Panc1 (cell line): ENCODE results near the gene GTPBP1. TPM values are rescaled to one million over a fixed set of nuclear protein-coding genes. Genes with fewer than 3 reads are reported as not detected.

Source experiments
- ATAC-seq: fragments of 200-7000 bp; cut with Tn5 transposase; 2 replicates; pipeline ENCODE4 v1.9.1; 2020; ENCODE audit warnings: mild to moderate bottlenecking, moderate library complexity
- BruUV-seq: library from RNA; stranded (reverse); fragments of 400-500 nt; replicated peaks from 2 replicates; lab custom pipeline; 2021; lab: Mats Ljungman, UMichigan
- CTCF ChIA-PET: fragments of 300-600 bp; sonication (Branson Sonifier 250); formaldehyde crosslinking; loops from one replicate; lab custom pipeline; 2022; ENCODE audit warnings: antibody characterized with exemption; lab: Charles Lee
- POLR2A ChIA-PET: fragments of 300-600 bp; sonication (Branson Sonifier 250); formaldehyde crosslinking; loops from one replicate; lab custom pipeline; 2022; ENCODE audit warnings: antibody characterized with exemption; lab: Charles Lee
- DNase-seq: peaks from one replicate; pipeline ENCODE4 v3.0.0-alpha.2; 2010; ENCODE audit warnings: low read depth, low spot score
- H3K27ac ChIP-seq: 2 replicates; pipeline ENCODE4 v1.5.1; 2011; ENCODE audit warnings: mild to moderate bottlenecking, low read length, inconsistent platforms
- H3K27me3 ChIP-seq: fragments of 200-500 bp; sonication (Bioruptor generic); 2 replicates; pipeline ENCODE4 v1.6.0; 2014; ENCODE audit warnings: low read length, inconsistent platforms; ENCODE audit not compliant: control insufficient read depth, insufficient read depth
- H3K36me3 ChIP-seq: fragments of 200-500 bp; sonication (Bioruptor generic); 2 replicates; pipeline ENCODE4 v1.5.1; 2014; ENCODE audit warnings: inconsistent platforms, mild to moderate bottlenecking, low read length, moderate library complexity; ENCODE audit not compliant: control insufficient read depth, insufficient read depth
- H3K4me1 ChIP-seq: 2 replicates; pipeline ENCODE4 v1.5.1; 2011; ENCODE audit warnings: inconsistent platforms, mild to moderate bottlenecking, low read length, moderate library complexity; ENCODE audit not compliant: control insufficient read depth, insufficient read depth
- H3K4me3 ChIP-seq, 2 experiments: 2 replicates each; pipeline ENCODE4 v1.5.1; 2011 to 2012; ENCODE audit warnings: low read depth in 2 of 2, low read length in 2 of 2, mild to moderate bottlenecking in 2 of 2, inconsistent platforms in 1 of 2, moderate library complexity in 1 of 2
- H3K9me3 ChIP-seq: fragments of 200-500 bp; sonication (Bioruptor generic); 2 replicates; pipeline ENCODE4 v1.5.1; 2014; ENCODE audit warnings: low read depth, mild to moderate bottlenecking, inconsistent platforms, low read length, moderate library complexity; ENCODE audit not compliant: control insufficient read depth, insufficient read depth
- CTCF ChIP-seq: fragments of 450-650 bp; IDR thresholded peaks from 2 replicates; pipeline ENCODE4 v1.5.1; 2017; ENCODE audit warnings: mild to moderate bottlenecking
- POLR2AphosphoS5 ChIP-seq: IDR thresholded peaks from 2 replicates; pipeline ENCODE4 v1.6.1; 2012; ENCODE audit warnings: mild to moderate bottlenecking, low read depth, low read length, moderate library complexity
- REST ChIP-seq, 2 experiments: IDR thresholded peaks; 2 replicates each; pipeline ENCODE4 v1.6.1; 2011 to 2012; ENCODE audit warnings: low read depth in 2 of 2, control low read depth in 1 of 2, low read length in 1 of 2, mild to moderate bottlenecking in 1 of 2, moderate library complexity in 1 of 2; ENCODE audit not compliant: insufficient read depth in 1 of 2
- SIN3A ChIP-seq: IDR thresholded peaks from 2 replicates; pipeline ENCODE4 v1.6.1; 2012; ENCODE audit warnings: low read depth, mild to moderate bottlenecking, low read length, moderate library complexity, borderline replicate concordance; ENCODE audit not compliant: insufficient read depth
- TCF7L2 ChIP-seq: IDR thresholded peaks from 2 replicates; pipeline ENCODE4 v1.6.1; 2011; ENCODE audit warnings: mild to moderate bottlenecking, low read depth, low read length, inconsistent platforms
- in situ Hi-C: cut with HindIII; loops from 2 replicates; pipeline ENCODE4 v1.10.0; 2016; ENCODE audit warnings: low sequenced_read_pairs, low pct_unique_long_range_greater_than_20kb
- intact Hi-C: fragments of 100-400 bp; cut with micrococcal nuclease; formaldehyde crosslinking; loops from one replicate; pipeline ENCODE4 v1.10.0; 2022; ENCODE audit not compliant: unreplicated experiment
- total RNA-seq: library from RNA; stranded (reverse); gene quantifications from one replicate; pipeline ENCODE4 v1.2.1, GENCODE V29; 2021; ENCODE audit not compliant: unreplicated experiment

Gene GTPBP1
- total RNA-seq, 1 experiment from 2014 or later = 25.5 TPM

GRCh38 chr22:38713921-38714320, 8.2 kb downstream of the GTPBP1 start:
- Histone ChIP-seq H3K9me3 (no peaks in the 10 kb centered on the region), H3K4me1 (peaks cover 4% of the 10 kb centered on the region), H3K27me3 (no peaks in the 10 kb centered on the region), H3K27ac (no peak overlapping the region), H3K36me3 (no peaks in the 10 kb centered on the region), H3K4me3 (no peak overlapping the region)
- ChIA-PET CTCF (no interaction called here), POLR2A (no interaction called here)
- TF ChIP-seq CTCF (no peak), REST (IDR thresholded peaks at IDR 0.05; ENCODE audit: insufficient read depth in 1 of 2, low read depth in 2 of 2, low read length in 1 of 2) (no peak), SIN3A (no peak), POLR2AphosphoS5 (no peak), TCF7L2 (no peak)
- BruUV-seq = no TSS peak
- DNase-seq (no peak), ATAC-seq (no peak)
- intact Hi-C loops (no loop called here), in situ Hi-C loops (no loop called here)

- TF ChIP-seq POLR2AphosphoS5 = no peak
- TF ChIP-seq REST (IDR thresholded peaks at IDR 0.05; ENCODE audit: insufficient read depth in 1 of 2, low read depth in 2 of 2, low read length in 1 of 2) = no peak
- TF ChIP-seq SIN3A = no peak
- no peak for TF ChIP-seq TCF7L2
- TF ChIP-seq CTCF = no peak
- peaks cover 4% of the 10 kb centered on the region for H3K4me1 ChIP-seq
- DNase-seq (no peak), ATAC-seq (no peak)
- POLR2A ChIA-PET = no interaction called here
- intact Hi-C loops = no loop called here
- no peaks in the 10 kb centered on the region for H3K9me3 ChIP-seq
- H3K4me3 ChIP-seq = no peak overlapping the region
- CTCF ChIA-PET = no interaction called here
- in situ Hi-C loops = no loop called here
- no TSS peak for BruUV-seq
- H3K27ac ChIP-seq = no peak overlapping the region
- H3K36me3 ChIP-seq = no peaks in the 10 kb centered on the region
- no peaks in the 10 kb centered on the region for H3K27me3 ChIP-seq
These were observed 9.5 kb downstream of the GTPBP1 start for GRCh38 chr22:38715176-38715764.
